Gastrocnemius medialis (tissue), 4 donors: Measurements from ENCODE around the gene NOL4L.

Source experiments
- POLR2A ChIP-seq, 2 donors: fragments of 450-650 bp; IDR thresholded peaks; one replicate each; pipeline ENCODE4 v1.6.1; 2017; ENCODE audit warnings: antibody characterized with exemption in 2 of 2, mild to moderate bottlenecking in 2 of 2, moderate library complexity in 2 of 2
- TF ChIP-seq, protein P1 (sequence below), 5 experiments: fragments of 450-650 bp in 3 of 5; fragments of 200-600 bp in 2 of 5; sonication (generic) in 2 of 5; IDR thresholded peaks in 4 of 5; conservative IDR thresholded peaks in 1 of 5; 1 replicate in 4 of 5; 2 replicates in 1 of 5; pipeline ENCODE4 v1.5.1; 2016 to 2019; ENCODE audit warnings: antibody characterized with exemption in 5 of 5, mild to moderate bottlenecking in 3 of 5, moderate library complexity in 3 of 5

DNA sequence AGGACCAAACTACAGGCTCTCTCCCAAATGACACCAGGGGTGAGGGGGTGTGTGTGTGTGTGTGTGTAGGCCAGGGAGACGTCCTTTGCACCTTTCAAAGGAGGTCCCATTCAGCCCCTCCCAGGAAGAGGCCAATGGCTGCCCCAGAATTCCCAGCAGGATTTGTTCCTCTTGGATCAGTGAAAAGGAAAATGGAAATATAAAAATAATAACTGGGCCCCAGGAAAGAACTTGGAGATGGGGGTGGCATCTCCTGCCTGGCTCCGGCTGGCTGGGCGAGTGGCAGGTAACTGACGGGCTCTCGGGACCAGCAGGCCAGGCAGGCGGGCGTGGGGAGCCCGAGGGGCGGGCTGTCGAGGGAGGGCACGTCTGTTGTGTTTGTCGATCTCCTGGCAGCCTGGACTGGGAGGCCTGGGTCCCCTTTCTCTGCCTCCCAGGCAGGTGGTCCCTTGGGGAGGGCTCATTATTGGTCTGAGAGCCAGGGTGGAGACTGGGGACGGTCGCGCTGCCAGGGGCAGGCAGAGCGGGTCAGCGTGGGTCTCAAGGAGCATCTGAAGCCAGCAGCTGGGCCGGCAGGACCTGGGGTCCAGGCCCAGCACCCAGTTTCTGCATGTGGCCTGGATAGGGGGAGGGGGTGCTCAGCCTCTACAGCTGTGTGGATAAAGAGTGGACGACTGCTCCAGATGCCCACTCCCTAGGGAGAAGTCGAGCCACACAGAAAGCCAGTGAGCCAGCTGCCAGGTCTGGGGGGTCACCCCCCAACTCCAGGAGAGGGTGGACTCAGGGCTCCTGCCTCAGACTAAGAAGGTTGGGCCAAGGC lies 3.1 kb downstream of the NOL4L start:
- TF ChIP-seq, protein P1, sequence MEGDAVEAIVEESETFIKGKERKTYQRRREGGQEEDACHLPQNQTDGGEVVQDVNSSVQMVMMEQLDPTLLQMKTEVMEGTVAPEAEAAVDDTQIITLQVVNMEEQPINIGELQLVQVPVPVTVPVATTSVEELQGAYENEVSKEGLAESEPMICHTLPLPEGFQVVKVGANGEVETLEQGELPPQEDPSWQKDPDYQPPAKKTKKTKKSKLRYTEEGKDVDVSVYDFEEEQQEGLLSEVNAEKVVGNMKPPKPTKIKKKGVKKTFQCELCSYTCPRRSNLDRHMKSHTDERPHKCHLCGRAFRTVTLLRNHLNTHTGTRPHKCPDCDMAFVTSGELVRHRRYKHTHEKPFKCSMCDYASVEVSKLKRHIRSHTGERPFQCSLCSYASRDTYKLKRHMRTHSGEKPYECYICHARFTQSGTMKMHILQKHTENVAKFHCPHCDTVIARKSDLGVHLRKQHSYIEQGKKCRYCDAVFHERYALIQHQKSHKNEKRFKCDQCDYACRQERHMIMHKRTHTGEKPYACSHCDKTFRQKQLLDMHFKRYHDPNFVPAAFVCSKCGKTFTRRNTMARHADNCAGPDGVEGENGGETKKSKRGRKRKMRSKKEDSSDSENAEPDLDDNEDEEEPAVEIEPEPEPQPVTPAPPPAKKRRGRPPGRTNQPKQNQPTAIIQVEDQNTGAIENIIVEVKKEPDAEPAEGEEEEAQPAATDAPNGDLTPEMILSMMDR (IDR thresholded peaks at IDR 0.05 in 4 of 5, conservative IDR thresholded peaks at IDR 0.05 in 1 of 5): no peak
- no peak for TF ChIP-seq POLR2A (IDR thresholded peaks at IDR 0.05)
